Panc1 (cell line): ENCODE data around the gene SLC9A1.

Experiments
- CTCF ChIP-seq: fragments of 450-650 bp; IDR thresholded peaks from 2 replicates; pipeline ENCODE4 v1.5.1; 2017; ENCODE audit warnings: mild to moderate bottlenecking
- POLR2AphosphoS5 ChIP-seq: IDR thresholded peaks from 2 replicates; pipeline ENCODE4 v1.6.1; 2012; ENCODE audit warnings: mild to moderate bottlenecking, low read depth, low read length, moderate library complexity
- REST ChIP-seq, 2 experiments: IDR thresholded peaks; 2 replicates each; pipeline ENCODE4 v1.6.1; 2011 to 2012; ENCODE audit warnings: low read depth in 2 of 2, control low read depth in 1 of 2, low read length in 1 of 2, mild to moderate bottlenecking in 1 of 2, moderate library complexity in 1 of 2; ENCODE audit not compliant: insufficient read depth in 1 of 2

- TF ChIP-seq CTCF (no peak), REST (IDR thresholded peaks at IDR 0.05; ENCODE audit: insufficient read depth in 1 of 2, low read depth in 2 of 2, low read length in 1 of 2) (no peak), POLR2AphosphoS5 (no peak)
Measured at GRCh38 chr1:27163093-27163492, 8.2 kb upstream of the SLC9A1 start.
